HG02763 (cell line): ENCODE data around the gene SLC9B2.

Experiments used
- ATAC-seq: cut with Tn5 transposase; IDR thresholded peaks from one replicate; pipeline ENCODE4 v1.9.1; 2021; ENCODE audit warnings: mild to moderate bottlenecking, moderate library complexity; ENCODE audit not compliant: unreplicated experiment

The SLC9B2 gene, protein sequence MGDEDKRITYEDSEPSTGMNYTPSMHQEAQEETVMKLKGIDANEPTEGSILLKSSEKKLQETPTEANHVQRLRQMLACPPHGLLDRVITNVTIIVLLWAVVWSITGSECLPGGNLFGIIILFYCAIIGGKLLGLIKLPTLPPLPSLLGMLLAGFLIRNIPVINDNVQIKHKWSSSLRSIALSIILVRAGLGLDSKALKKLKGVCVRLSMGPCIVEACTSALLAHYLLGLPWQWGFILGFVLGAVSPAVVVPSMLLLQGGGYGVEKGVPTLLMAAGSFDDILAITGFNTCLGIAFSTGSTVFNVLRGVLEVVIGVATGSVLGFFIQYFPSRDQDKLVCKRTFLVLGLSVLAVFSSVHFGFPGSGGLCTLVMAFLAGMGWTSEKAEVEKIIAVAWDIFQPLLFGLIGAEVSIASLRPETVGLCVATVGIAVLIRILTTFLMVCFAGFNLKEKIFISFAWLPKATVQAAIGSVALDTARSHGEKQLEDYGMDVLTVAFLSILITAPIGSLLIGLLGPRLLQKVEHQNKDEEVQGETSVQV

DNA sequence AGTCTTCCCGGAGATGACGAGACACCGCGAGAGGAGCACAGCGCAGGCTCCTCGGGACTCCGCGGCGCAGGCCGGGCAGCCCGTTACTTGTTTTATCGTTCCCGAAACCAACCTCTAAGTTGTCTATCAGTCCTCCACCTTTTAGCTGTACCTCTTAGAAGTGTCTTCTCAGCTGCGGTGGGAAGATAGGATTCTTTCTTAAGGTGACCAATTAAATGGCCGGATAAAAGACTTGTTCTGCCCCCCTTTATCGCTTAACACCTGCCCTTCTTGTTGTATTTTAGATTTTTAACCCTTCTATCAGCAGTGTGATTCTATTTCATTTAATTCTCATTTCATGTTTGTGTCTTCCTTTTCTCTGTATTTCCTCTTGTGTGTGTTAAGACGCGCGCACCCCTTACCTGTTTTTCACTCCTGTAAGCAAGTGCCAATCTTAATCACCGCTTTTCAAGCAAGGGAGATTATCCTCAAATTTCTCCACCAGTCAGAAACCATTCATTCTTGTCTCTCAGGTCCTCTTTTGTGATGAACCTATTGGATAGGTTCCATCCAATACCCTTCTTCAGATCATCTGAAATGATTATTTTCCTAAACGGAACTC, at the start of gene SLC9B2:
Gene SLC9B2, minus strand, starts transcription at position 15 of the 601 bp plus-strand sequence. CDS start 9,211 bp downstream, outside the sequence.
- ATAC-seq, result peak; percentile 41

DNA sequence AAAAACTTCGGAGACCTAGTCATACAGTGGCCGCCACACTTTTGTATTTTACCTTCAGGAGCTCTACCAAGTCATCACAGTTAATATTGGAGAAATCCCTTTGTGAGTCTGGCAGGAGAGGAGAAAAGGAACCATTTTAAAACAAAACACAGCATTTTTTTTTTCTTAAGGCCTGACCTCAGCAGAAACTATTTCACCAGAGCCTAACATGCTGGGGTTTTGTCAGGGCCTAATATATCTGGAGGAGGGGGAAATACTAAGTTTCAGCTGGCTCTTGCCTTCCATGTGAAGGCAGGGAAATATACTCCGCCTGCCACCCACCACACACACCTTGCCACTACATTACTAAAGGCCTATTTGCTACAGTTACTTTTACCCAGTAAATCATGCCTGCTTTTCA, 49.6 kb upstream of the SLC9B2 start:
- ATAC-seq, result no peak

DNA sequence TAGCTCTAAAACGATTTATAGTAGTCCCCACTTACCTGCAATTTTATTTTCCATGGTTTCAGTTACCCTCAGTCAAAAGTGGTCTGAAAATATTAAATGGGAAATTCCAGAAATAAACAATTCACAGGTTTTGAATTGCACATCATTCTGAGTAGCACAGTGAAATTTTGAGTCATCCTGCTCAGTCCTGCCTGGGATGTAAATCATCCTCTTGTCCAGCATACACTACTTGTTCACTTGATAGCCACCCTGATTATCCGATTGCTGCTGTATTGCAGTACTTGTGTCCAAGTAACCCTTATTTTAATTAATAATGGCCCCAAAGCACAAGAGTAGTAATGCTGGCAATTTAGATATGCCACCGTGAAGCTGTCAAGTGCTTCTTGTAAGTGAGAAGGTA, 46.6 kb upstream of the SLC9B2 start:
- ATAC-seq, result no peak

DNA sequence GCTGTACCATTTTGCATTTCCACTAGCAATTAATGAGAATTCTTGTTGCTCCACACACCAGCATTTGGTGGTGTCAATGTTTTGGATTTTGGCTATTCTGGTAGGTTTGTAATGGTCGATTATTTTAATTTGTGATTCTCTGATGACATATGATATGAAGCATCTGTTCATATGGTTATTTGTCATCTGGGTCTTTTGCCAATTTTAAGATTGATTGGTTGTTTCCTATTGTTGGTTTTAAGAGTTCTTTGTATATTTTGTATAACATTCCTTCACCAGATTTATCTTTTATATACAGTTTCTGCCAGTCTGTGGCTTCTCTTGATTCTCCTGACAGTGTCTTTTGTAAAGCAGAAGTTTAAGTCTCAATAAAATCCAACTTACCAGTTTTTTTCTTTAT, 41.6 kb upstream of the SLC9B2 start:
- ATAC-seq, result no peak

DNA sequence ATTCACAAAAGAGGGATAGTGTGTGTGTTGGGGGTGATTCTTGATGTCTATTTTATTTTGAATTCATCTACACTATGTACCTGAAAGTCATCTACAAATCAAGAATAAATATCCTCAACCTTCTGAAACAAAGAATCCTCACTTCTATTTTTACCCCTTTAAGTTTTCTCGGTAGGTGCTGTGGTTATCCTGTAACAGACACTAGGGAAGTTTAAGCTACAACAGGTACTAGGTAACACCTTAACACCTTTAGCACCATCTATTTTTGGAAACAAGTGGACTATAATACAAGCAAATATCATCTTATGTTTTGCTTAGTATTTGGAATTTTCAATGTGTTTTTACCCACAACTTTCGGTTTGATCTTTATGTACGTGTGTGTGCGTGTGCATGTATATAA, 35.0 kb upstream of the SLC9B2 start:
- no peak for ATAC-seq

DNA sequence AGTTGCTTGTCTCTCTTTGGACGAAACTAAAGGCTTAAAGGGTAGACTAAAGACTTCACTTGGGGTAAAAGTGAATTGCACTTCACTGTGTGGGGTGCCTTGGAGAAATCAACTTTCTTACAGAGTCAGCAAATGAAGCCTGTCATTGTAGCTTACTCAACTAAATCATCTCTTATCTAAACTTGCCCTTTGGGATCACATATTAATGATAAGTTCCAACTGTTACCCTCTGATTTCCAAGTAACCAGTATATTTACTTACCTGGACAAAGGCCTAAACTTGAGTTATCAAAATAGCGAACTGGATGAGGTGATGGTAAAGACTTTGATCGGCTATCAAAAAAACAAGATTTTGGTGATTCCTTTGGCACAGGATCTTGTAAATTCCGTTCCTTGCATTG, 32.0 kb upstream of the SLC9B2 start:
- ATAC-seq, result no peak

DNA sequence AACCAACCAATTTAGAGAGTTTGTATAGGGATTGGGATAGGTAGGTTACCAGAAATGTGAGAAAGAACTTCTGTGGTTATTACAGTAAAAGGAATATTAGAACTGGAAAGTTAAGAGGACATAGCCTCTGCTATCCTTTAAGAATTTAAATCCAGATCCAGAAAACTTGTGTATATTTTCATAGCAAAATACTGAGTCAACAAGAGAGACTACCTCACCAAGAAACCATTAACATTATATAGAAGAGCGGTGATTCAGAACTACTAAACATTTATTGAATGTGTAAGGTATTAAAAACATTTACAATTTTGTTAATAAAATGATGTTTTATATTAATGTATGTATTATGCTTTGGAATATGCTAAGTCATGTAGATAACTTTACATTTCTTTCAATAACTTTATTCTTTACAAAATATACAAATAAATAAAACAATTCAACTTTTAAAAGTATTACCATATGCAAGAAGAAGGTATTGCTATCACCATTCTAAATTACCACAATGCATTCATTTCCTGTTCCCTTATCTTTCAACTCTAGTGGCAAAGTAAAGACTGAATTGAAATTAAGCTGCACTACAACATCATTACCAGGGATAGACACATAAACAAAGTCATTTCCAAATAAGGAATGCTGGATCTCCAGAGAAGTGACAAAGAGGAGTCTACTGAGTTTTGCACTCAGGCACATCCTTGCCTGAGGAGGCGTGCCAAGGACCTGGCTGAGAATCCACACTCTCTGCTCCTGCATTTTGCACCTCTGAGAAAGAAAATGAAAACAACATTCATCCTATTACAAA, 29.2 kb upstream of the SLC9B2 start:
- ATAC-seq, result no peak

DNA sequence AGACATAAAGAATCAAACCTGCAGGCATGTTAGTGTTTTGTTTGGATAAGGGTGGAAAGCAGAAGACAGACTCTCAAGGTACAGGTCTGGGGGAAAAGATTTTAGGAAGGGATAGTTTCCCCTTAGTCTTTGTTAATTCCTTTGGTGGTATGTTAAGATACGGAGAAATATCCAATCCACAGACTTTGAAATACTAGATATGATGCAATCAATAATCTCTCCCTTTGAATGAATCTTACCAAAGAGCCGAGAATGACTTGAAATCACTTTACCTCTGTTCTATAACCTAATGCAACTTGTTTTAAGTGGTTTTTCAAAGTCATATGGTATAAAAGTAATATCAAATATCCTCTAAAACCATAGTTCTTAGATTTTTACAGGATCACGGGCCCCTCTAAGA, 28.3 kb upstream of the SLC9B2 start:
- no peak for ATAC-seq

DNA sequence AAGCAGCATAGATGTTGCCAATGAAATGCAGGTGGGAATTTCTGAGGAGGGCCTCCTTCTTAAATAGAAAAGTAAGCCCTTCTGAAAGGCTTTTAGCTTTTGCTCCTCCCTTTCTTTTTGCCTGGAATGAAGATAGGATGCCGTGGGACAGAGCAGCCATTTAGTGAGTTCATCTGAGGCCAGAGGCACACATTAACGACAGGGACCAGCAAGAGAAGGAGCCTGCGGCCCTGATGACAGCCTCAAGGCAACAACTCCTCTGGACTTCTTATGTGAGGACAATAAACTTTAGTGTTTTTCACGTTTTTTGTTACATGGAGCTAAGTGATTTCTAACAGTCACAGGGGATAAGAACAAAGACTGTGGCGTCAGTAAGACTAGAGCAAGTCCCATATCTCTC, 24.1 kb upstream of the SLC9B2 start:
- no peak for ATAC-seq

DNA sequence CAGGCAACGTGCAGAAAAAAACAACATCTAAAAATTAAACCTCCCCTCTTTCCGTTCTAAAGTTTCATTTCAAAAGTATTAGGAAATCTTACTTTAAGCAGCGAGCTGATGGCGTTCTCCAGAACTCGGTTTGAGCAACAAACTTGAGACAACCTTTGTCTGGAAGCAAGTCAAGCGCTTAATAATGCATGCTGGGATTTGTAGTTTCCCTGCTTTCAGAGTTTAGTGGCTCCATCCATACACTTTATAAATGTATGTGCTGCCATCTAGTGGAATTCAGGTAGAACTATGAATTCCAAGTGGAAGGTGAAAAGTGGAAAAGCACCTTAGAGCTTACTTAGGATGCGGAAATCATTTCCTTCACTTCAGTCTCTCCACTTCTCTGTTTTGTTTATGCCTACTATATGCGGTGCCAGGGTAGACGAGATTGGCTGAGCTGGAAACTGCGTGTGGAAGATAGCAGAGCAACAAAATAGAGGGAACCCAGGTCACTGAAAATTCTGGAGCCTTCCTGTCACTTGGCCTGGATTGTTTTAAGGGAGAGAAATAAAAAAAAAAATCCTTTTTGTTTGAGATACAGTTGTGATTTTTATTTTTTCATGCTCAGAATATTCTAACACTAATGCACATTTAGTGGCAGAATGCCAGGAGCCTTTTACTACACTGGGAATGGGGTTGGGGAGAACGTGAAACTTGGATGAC, 23.3 kb upstream of the SLC9B2 start, which contains the start of gene BDH2:
Gene BDH2, minus strand, starts transcription at position 144 of the 702 bp plus-strand sequence. CDS start 3,580 bp downstream, outside the sequence.
- peak; percentile 97 for ATAC-seq

DNA sequence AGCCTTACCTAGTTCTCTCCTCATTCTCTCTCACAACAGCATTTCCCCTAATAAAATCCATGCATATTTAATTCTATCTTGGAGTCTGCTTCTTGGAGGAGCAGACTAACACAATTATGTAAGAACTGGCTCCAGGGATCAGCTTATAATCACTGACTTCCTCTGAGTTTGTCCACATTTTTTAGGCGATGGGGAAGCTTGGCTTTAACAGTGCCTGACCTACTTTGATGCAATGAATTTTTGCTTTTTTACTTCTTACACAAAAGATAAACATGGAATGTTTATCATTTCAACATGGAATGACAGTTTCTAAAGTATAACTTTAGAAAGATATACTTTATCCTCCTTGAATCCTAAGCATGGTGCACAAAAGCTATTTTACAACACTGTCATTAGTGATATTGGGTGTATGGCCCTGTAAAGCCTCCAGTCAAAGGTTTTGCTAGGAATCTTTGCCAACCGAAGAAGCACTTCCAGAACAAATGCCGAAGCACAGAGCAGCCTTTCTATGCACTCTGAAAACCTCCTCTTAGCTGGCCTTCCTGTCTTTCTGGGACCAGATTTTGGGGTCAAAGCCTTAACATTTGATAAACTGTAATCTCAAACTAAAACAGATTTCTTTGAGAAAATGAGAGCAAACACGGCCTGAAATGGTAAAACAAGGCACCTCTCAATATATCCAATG, 22.3 kb upstream of the SLC9B2 start:
- no peak for ATAC-seq

DNA sequence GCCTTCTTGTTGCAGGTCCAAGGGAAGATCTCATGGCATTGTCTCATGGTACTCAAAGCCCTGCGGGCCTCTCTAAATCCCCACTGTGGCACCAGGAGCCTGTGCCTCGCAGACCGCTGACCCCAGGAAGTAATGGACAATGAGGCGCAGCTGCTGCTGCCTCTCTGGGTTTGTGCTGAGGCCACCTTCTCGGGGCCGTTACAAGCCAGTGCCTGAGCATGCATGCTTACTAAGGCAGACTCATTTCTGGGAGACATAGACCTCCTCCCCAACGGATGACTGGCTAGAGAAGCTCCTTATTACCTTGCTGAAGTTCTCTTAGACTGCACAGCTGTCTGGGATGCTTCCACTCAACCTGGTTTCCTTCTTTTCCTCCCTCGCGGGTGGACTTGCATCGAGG, 21.8 kb upstream of the SLC9B2 start:
- no peak for ATAC-seq

DNA sequence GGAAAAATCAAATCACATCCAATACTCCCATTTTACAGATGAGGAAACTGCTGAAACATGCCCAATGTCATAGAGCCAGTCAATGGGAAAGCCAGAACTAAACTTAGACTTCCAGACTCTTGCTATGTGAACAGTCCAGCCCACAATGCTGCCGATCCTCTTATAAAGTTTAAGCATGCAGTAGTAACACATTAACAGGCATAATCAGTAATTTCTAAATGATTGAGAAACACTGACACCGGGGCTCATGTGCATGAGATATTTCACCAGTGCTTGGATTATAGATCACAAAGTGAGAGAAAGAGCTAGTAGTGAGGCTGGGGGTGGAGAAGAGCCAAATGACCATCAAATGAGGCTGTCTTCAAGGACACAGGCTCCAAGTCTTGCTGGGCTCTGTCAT, 20.6 kb upstream of the SLC9B2 start:
- no peak for ATAC-seq

DNA sequence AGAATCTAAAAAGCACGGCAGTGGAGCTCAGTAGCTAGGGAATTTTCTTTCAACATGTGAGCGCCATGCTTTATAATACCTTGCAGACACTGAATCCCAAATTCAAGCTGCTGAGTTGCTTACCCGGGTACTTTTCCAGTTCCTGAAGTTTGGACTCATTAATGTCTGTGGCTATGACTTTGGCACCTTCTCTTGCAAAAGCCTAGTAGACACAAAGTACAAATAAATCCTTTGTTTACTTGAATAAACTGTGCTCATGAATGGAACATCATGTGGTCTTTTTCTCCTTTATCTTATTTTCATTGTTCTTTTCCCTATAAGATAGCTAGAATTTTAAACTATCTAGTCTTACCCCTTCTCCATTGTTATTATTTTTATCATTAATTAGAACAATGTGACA, 18.5 kb upstream of the SLC9B2 start:
- no peak for ATAC-seq

DNA sequence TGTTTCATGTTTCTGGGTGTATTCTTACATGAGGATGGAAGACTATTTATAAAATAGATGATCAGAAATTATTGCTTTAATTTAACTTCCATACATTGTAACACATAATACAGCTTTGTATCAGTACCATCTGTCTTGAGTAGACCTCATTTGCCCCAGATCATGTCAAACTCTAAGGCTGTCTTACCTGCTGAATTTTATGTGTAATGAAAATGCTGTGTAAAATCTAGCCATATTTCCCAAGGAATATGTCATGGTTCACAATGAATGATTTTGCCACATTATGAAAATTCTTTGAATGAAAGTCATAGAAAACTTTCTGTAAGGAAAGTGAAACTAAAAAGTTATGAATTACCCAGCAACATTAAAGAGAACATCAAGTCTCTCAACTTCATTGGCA, 15.7 kb upstream of the SLC9B2 start:
- no peak for ATAC-seq

DNA sequence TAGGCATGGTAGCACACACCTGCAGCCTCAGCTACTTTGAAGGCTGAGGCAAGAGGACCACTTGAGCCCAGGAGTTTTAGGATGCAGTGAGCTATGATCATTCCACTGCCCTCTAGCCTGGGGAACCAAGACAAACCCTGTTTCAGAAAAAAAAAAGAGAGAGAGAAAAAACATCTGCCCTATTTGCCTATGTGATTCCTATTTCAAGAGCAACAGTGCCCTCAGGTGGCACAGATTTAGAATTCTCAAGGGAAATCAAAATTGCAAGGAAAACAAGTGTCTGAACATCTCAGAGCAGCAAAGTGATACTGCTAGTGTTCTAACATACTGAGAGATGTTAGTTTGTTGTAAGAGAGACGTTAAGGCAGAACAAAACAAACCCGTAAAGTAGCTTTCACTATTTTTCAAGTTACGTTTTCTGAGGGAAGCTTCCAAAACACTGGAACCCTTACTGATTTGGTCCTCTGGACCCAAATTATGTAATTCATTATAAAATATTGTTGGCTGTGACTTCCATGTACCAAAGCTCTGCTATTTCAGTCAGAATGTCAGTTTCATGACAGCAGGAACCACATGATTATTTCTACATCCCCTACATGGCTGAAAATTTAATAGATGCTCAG, 15.2 kb upstream of the SLC9B2 start:
- peak; percentile 70 for ATAC-seq

DNA sequence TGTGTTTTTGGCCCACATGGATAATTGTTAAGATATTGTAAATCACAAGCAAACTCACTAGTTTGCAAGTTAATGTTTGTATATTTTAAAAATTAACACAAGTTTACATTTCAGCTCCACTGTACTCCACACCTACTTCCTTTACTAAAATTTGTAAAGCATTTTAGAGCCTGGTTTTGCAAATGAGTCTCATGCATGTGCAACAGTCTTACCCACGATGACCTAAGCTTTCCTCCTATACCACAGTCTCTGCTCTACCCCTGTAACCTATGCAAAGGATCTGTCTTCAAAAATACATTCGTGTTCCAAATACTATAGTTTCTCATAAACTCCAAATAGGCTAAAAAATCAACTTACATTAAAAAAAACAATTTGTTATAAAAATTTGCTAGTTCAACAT, 12.9 kb upstream of the SLC9B2 start:
- ATAC-seq, result no peak

DNA sequence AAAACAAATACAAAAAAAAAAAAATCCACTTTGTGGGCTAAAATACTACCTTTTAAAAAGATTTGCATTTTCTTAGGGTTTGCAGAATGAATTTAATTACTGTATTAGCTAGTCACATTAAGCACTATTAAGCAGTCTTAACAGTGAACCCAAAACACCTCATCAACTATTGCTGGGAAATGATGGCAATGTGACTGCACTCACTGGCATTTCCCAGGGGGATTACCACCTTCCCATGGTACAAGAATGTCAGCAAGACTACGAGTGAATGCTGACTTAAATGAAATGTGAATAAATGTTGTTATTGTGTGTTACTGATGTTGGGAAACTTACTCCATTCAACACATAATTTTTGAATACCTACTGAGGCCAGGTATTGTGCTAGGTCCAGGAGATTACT, 10.0 kb upstream of the SLC9B2 start:
- ATAC-seq, result no peak

DNA sequence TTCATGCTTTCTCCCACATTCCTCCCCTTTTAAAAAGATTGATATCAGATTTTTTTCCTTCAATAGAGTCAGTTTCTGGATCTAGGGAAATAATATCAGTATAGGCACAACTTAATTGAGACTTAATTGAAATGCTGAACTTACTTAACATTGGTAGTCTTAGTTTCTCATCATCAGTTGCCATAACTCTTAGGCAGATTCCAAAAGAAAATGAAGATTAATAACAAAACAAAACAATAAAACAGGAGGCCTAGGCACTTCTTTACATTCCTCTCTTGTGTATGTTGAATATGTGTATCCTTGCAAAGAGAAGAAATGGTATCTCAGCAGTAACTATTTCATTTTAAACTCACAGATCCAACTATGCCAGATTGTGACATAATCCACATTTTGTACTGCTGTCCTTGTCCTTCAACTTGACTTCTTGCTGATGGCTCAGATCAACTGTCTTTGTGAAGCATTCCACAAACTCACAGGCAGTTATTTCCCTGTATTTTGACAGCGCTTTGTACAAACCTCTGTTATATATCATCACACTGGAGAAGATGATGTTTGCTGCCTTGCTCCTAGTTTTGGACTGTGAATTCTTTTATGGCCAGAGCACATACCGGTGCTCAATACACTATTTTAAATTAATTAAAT, 9.1 kb upstream of the SLC9B2 start:
- ATAC-seq, result no peak
